GM23338 (cell line): ENCODE measurements around the gene TMEM132D. TPM values are rescaled to one million over a fixed set of nuclear protein-coding genes. Genes with fewer than 3 reads are reported as not detected.

ENCODE experiments used
- ATAC-seq: fragments of 200-7000 bp; cut with Tn5 transposase; 3 replicates; pipeline ENCODE4 v1.9.1; 2020
- DNase-seq: peaks from one replicate; pipeline ENCODE4 v3.0.0-alpha.2; 2015; ENCODE audit warnings: low spot score
- H2AFZ ChIP-seq: fragments of 200-600 bp; sonication (generic); 2 replicates; pipeline ENCODE4 v1.8.0; 2016; ENCODE audit warnings: antibody characterized with exemption, mild to moderate bottlenecking, moderate library complexity
- H3F3A ChIP-seq: fragments of 200-600 bp; sonication (generic); replicated peaks from 2 replicates; pipeline ENCODE4 v1.8.0; 2017; ENCODE audit warnings: antibody characterized with exemption, mixed run types, low read depth
- H3K27ac ChIP-seq: fragments of 200-600 bp; sonication (generic); 2 replicates; pipeline ENCODE4 v1.6.1; 2016; ENCODE audit warnings: low read depth
- H3K27me3 ChIP-seq: fragments of 200-600 bp; sonication (generic); 2 replicates; pipeline ENCODE4 v1.8.0; 2016; ENCODE audit warnings: mild to moderate bottlenecking, mixed run types, moderate library complexity; ENCODE audit not compliant: insufficient read depth
- H3K36me3 ChIP-seq: fragments of 200-600 bp; sonication (generic); 2 replicates; pipeline ENCODE4 v1.8.0; 2016; ENCODE audit warnings: mild to moderate bottlenecking; ENCODE audit not compliant: insufficient read depth
- H3K4me1 ChIP-seq: fragments of 200-600 bp; sonication (generic); 2 replicates; pipeline ENCODE4 v1.8.0; 2016; ENCODE audit warnings: mild to moderate bottlenecking, moderate library complexity; ENCODE audit not compliant: insufficient read depth
- H3K4me2 ChIP-seq: fragments of 200-600 bp; sonication (generic); 2 replicates; pipeline ENCODE4 v1.7.1; 2017; ENCODE audit warnings: mixed run types
- H3K4me3 ChIP-seq: fragments of 200-600 bp; sonication (generic); 2 replicates; pipeline ENCODE4 v1.6.1; 2016; ENCODE audit warnings: mixed run types
- H3K79me2 ChIP-seq: fragments of 200-600 bp; sonication (generic); replicated peaks from 2 replicates; pipeline ENCODE4 v1.8.0; 2017; ENCODE audit warnings: mild to moderate bottlenecking; ENCODE audit not compliant: insufficient read depth
- H3K9me2 ChIP-seq: fragments of 200-600 bp; sonication (generic); 2 replicates; pipeline ENCODE4 v1.8.0; 2017; ENCODE audit not compliant: insufficient read depth
- H4K20me1 ChIP-seq: fragments of 200-600 bp; sonication (generic); replicated peaks from 2 replicates; pipeline ENCODE4 v1.8.0; 2017; ENCODE audit warnings: mild to moderate bottlenecking; ENCODE audit not compliant: insufficient read depth
- H3K27ac Mint-ChIP-seq: 2 replicates; pipeline ENCODE4 v1.8.0; 2020; ENCODE audit warnings: inconsistent platforms, mild to moderate bottlenecking, moderate library complexity, mixed read lengths
- H3K27me3 Mint-ChIP-seq: 3 replicates; pipeline ENCODE4 v1.8.0; 2022; ENCODE audit warnings: low read depth, mild to moderate bottlenecking, moderate library complexity, mixed read lengths, inconsistent platforms; ENCODE audit not compliant: insufficient read depth, poor library complexity
- H3K36me3 Mint-ChIP-seq: 3 replicates; pipeline ENCODE4 v1.8.0; 2021; ENCODE audit warnings: low read depth, mild to moderate bottlenecking, inconsistent platforms, moderate library complexity, mixed read lengths
- H3K4me1 Mint-ChIP-seq: 3 replicates; pipeline ENCODE4 v1.8.0; 2020; ENCODE audit warnings: mild to moderate bottlenecking, inconsistent platforms, mixed read lengths
- H3K4me3 Mint-ChIP-seq: 3 replicates; pipeline ENCODE4 v1.8.0; 2021; ENCODE audit warnings: moderate library complexity, mild to moderate bottlenecking, inconsistent platforms, mixed read lengths
- H3K9me3 Mint-ChIP-seq: 3 replicates; pipeline ENCODE4 v1.8.0; 2020; ENCODE audit warnings: moderate library complexity, mild to moderate bottlenecking, inconsistent platforms, mixed read lengths
- ETS1 ChIP-seq: IDR thresholded peaks from 2 replicates; pipeline ENCODE4 v1.6.1; 2016; ENCODE audit warnings: antibody characterized with exemption
- EZH2phosphoT487 ChIP-seq: fragments of 200-600 bp; sonication (generic); IDR thresholded peaks from one replicate; pipeline ENCODE4 v1.8.1; 2018; ENCODE audit warnings: antibody characterized with exemption; ENCODE audit not compliant: unreplicated experiment
- JUNB ChIP-seq: IDR thresholded peaks from one replicate; pipeline ENCODE4 v1.6.1; 2016; ENCODE audit warnings: antibody characterized with exemption; ENCODE audit not compliant: unreplicated experiment
- NANOG ChIP-seq: IDR thresholded peaks from 2 replicates; pipeline ENCODE4 v1.6.1; 2016; ENCODE audit warnings: antibody characterized with exemption, borderline replicate concordance
- REST ChIP-seq: IDR thresholded peaks from one replicate; pipeline ENCODE4 v1.6.1; 2018; ENCODE audit warnings: antibody characterized with exemption; ENCODE audit not compliant: unreplicated experiment
- ZNF331 ChIP-seq: fragments of 250-450 bp; sonication (Bioruptor Pico); IDR thresholded peaks from 2 replicates; pipeline ENCODE4 v1.5.0; 2020; ENCODE audit warnings: low read depth, mild to moderate bottlenecking, moderate library complexity
- ZNF462 ChIP-seq: fragments of 250-450 bp; sonication (Bioruptor Pico); IDR thresholded peaks from 2 replicates; pipeline ENCODE4 v1.5.0; 2020; ENCODE audit warnings: mild to moderate bottlenecking, moderate library complexity
- polyA plus RNA-seq: library from polyadenylated mRNA; unstranded; fragments of >200 nt; fragmentation: Nextera tagmentation; extraction: Ambion mirVana; gene quantifications from 2 replicates; pipeline ENCODE4 v1.2.1, GENCODE V29; 2016
- total RNA-seq: library from RNA; depleted of rRNA; stranded (reverse); fragments of >200 nt; shearing (Covaris generic); gene quantifications from 2 replicates; pipeline ENCODE4 v1.2.3, GENCODE V29; 2014

TMEM132D gene
- total and polyA plus RNA-seq, 2 experiments from 2014 or later: 0.44 to 5.3 TPM

- TF ChIP-seq ZNF462 (CRISPR knock-in tag) (no peak), EZH2phosphoT487 (no peak)
Measured at GRCh38 chr12:129440278-129440677, 463.5 kb downstream of the TMEM132D start (continued).

GRCh38 chr12:129434790-129435189, 469.0 kb downstream of the TMEM132D start:
- ATAC-seq (no peak), DNase-seq (no peak)
- Histone ChIP-seq H3K27me3 (no peaks in the 10 kb centered on the region), H3F3A (no peaks in the 10 kb centered on the region), H3K27ac (no peak overlapping the region), H3K36me3 (no peaks in the 10 kb centered on the region; the same call in 1 of the 2 replicates), H3K4me2 (no peak overlapping the region), H4K20me1 (no peaks in the 10 kb centered on the region; the same call in 1 of the 2 replicates), H3K79me2 (no peaks in the 10 kb centered on the region), H3K4me3 (no peak overlapping the region), H3K4me1 (no peaks in the 10 kb centered on the region), H3K9me2 (no peaks in the 10 kb centered on the region), H2AFZ (no peak overlapping the region)
- Mint-ChIP-seq H3K4me3 (no peak overlapping the region), H3K27ac (no peak overlapping the region), H3K9me3 (peaks cover 95% of the 10 kb centered on the region), H3K27me3 (peaks cover 5% of the 10 kb centered on the region), H3K4me1 (no peaks in the 10 kb centered on the region), H3K36me3 (peaks cover 42% of the 10 kb centered on the region)
- TF ChIP-seq REST: no peak
- no peak for TF ChIP-seq ZNF331 (CRISPR knock-in tag)
- no peak for TF ChIP-seq ETS1
- no peak for TF ChIP-seq JUNB
- TF ChIP-seq NANOG: no peak
